GM10847 (cell line): ENCODE results near the gene CNDP1.

Experiments used
- POLR2A ChIP-seq: IDR thresholded peaks from 2 replicates; pipeline ENCODE4 v1.6.1; 2011; ENCODE audit not compliant: insufficient read length; ENCODE audit errors: extremely low read depth

CNDP1 gene

DNA sequence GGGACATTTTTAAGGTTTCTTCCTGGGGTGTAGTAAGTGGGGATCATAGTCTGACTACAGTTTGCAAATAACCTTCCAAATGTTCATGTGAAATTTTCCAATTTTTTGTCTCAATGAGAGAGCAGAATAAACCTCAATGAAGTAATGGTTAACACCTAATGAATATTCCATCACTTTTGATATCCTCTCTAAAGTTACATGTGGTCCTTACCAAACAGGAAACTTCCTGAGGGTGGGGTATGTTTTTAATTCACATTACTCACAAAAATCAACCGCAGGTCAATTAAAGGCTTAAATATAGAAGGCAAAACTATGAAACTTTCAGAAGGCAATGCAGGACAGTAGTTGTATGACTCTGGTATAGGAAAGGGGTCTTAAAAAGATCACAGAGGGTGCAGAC lies 76.6 kb downstream of the CNDP1 start:
- TF ChIP-seq POLR2A = no peak

DNA sequence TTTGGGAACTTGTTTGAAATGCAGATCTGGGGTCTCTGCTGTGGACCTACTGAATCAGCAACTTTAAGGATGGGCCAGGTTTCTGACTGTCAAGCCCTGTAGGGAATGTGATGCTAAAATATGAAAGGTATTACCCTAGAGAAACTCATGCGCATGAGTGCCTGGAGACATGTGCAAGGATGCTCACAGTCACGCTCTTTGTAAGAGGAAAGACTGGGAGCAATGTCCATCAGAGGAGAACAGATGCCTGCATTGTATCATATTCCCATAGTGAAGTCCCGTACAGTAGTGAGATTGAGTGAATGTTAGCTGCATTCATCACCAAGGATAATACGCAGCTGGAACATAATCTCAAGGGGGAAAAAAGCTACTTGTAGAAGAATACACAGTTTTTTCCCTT lies 77.5 kb downstream of the CNDP1 start:
- no peak for TF ChIP-seq POLR2A

DNA sequence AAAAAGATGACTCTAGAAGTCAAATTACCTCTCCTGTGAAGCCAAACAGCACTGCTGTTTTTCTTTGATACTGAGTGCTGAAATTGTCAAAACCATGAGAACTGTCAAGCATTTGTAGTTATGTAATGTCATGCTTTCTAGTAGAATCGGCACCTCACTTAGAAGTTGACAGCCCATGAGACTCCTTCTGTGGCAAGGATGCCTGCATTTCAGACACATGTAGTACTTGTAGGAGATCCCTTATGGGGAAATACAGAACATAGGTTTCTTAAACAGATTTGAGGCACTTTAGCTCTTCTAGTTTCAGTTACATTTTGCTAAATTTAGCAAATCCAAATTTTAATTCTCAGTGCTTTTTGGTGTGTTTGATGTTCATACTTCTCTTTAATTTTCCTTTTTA lies 79.1 kb downstream of the CNDP1 start:
- TF ChIP-seq POLR2A = no peak

DNA sequence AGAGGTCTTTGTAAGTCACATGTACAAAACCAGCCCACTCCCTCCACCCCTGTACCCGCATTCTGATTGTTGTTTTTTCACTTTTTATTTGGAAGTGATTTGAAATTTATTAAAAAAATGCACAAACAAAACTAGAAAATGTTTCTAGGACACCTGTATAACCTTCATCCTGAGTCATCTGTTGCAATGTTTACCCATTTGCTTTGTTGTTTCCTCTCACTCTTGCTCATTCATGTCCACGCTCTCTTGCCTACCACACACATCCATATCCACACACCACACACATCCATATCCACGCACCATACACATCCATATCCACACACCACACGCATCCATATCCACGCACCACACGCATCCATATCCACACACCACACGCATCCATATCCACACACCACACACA lies 82.2 kb downstream of the CNDP1 start:
- no peak for TF ChIP-seq POLR2A

DNA sequence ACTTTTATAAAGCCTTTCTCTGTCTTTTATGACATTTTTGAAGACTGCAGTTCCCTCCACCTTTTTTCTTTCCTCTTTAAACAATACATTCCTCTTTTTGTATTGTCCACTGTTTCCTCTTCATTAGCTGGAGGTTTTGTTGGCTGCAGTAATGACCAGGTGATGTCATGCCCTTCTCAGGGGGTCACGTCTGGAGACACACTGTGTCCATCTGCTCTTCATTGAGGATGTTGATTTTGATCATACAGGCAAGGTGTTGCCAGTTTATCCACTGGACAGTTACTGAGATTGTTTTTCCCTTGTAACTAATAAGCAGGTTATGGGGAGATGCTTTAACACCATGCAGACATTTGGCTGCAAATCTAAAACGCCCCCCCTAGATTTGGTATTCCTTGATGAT lies 83.2 kb downstream of the CNDP1 start:
- TF ChIP-seq POLR2A = no peak

DNA sequence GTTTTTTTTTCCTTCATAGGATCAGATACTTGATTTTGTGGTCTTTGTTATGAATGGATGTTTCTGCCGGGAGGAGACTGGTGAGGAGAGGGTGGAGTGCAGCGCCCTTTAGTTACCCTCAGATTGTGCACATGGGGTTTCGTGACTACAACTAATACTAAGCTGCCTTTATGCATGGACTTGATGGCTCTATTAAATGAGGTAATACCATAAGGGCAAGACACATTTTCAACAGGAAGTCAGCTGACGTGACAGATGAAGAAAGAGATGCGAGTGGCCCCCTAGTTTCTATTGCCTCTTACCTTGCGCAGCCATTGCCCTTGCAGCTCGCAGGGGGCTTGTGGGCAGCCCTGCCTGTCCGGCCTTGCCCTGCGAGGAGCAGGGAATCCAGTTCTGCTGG lies 87.8 kb downstream of the CNDP1 start:
- TF ChIP-seq POLR2A = no peak

DNA sequence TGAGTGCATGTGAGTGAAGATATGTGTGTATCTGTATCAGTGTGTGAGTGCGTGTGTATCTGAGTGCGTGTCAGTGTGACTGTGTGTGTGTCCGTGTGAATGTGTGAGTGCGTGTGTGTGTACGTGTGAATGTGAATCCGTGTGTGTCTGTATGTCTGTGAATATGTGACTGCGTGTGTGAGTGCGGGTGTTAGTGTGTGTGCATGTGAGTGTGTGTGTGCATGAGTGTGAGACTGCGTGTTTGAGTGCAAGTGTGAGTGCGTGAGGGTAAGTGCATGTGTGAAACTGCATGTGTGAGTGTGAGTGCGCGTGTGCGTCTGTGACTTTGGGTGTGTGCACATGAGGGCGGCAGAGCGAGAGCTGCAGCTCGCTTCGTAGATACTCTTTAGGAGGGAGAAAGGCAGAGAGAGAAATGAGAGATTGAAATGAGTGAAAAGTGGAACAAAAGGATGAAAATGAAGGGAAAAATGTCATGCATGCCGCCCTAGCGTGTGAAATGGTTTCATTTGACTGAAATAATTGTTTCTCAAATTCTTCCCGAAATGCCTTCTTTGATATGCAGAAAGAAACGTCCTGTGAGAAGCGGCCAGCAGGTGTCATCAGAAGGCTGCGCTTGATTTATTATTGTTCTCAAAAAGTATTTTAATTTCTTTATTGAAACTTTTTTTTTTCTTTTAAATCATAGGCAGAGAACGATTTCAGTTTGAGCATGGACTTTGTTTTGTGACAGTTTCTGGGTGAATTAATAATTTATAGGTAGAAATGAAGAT lies 88.9 kb downstream of the CNDP1 start:
- no peak for TF ChIP-seq POLR2A

DNA sequence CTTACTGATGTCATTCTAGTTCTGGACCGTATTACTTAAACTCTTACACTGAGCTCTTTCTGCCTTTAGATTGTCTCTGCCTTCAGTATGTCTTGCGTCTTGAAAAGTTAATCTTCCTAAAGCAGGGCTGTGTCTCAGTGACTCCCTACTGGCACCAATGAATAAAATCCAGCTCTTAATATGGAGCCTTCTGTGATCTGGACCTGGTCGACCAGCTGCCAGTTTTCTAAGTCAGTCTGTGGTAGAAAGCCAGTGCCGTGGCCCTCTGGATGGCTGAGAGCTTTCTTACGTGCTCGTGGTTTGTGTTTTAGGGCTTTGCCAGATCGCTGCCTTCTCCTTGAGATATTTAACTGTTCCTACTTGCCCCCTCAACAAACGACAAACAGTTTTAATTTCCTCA lies 90.2 kb downstream of the CNDP1 start:
- TF ChIP-seq POLR2A = no peak

DNA sequence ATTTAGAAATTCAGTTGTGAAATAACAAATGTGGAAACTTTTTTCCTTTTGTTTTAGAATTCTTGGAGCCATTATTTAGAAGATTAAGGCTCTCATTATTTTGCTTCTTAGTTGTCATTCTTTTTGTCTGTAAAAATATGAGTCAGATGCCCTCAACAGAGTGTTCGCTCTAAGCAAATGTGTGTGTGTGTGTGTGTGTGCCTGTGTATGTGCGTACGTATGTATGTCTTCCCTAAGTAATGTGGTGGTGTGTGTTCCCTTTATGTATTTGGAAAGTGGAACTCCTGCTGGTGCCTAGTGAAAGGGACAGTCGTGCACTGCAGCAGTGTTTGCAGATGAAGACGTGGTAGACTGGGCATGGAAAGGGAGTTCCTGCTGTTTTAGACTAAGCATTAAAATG lies 90.9 kb downstream of the CNDP1 start:
- TF ChIP-seq POLR2A = no peak

DNA sequence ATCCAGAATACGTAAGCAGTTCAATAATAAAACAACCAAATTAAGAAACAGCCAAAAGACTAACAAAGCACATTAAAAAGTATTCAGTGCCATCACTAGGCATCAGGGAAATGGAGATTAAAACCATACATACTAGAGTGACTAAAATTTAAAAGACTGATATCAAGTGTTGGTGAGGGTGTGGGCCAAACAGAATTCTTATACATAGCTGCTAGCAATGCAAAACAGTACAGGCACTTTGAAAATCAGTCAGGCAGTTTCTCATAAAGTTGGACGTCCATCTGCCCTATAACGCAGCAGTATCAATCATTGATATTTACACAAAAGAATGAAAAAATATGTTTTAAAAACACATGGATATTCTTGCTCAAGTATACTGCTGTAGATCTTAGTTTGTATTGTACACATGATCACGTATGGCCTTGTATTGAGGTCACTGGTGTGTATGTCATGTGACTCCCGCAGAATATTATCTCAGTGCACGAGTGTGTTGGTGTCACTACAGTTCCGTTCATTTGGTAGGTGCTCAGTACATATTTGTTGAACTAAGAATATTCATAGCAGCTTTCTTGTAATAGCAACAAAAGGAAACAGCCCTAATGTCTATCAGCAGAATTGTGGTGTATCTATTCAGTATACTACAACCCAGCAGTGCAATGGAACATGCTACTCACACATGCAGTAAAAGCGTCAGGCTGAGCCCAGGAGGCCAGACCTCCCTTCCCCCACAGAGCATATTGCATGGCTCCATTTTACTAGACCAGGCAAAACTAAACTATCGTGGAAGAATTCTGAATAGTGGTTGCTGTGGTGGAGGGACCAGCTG lies 92.0 kb downstream of the CNDP1 start:
- TF ChIP-seq POLR2A = no peak

DNA sequence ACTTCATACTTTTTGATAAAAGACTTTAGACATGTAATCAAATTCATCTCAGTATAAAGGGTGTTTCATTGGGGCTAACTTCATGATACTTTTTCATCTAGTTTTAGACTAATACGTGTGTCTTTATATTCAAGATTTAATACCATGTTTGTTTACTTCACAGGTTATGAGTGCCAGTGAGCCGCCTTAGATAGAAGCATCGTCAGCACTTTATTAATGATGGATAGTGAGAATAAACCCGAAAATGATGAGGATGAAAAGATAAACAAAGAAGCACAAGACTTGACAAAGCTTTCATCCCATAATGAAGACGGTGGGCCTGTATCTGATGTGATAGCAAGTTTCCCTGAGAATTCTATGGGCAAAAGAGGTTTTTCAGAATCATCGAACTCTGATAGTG lies 96.5 kb downstream of the CNDP1 start:
- TF ChIP-seq POLR2A = no peak

DNA sequence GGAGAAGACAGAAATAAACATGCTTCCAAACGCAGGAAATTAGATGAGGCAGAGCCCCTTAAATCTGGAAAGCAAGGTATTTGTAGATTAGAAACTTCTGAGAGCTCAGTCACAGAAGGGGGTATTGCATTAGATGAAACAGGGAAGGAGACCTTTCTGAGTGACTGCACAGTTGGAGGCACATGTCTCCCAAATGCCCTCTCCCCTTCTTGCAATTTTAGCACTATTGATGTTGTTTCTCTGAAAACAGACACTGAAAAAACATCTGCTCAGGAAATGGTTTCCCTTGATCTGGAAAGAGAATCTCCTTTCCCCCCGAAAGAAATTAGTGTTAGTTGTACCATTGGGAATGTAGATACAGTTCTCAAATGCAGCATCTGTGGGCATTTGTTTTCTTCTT lies 96.9 kb downstream of the CNDP1 start:
- TF ChIP-seq POLR2A = no peak

DNA sequence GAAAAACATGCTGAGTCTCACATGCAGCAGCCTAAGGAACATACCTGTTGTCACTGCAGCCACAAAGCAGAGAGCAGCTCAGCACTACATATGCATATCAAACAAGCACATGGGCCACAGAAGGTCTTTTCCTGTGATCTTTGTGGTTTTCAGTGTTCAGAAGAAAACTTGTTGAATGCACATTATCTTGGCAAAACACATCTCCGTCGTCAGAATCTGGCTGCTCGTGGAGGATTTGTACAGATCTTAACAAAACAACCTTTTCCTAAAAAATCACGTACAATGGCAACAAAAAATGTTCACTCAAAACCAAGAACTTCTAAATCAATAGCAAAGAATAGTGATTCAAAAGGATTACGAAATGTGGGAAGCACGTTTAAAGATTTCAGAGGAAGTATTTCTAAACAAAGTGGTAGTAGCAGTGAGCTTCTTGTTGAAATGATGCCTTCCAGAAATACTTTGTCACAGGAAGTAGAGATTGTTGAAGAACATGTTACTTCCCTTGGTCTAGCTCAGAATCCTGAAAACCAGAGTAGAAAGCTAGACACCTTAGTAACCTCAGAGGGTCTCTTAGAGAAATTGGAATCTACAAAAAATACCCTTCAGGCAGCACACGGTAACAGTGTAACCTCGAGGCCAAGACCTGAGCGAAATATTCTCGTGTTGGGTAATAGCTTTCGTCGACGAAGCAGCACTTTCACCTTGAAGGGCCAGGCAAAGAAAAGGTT lies 97.5 kb downstream of the CNDP1 start:
- TF ChIP-seq POLR2A = no peak

DNA sequence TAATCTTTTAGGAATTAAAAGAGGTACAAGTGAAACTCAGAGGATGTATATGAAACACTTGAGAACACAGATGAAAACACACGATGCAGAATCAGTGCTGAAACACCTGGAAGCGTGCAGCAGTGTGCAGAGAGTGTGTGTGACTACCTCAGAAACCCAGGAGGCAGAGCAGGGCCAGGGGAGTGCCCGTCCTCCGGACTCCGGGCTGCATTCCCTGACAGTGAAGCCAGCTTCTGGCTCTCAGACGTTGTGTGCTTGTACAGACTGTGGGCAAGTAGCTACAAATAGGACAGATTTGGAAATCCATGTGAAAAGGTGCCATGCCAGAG lies 98.0 kb downstream of the CNDP1 start:
- TF ChIP-seq POLR2A = no peak

DNA sequence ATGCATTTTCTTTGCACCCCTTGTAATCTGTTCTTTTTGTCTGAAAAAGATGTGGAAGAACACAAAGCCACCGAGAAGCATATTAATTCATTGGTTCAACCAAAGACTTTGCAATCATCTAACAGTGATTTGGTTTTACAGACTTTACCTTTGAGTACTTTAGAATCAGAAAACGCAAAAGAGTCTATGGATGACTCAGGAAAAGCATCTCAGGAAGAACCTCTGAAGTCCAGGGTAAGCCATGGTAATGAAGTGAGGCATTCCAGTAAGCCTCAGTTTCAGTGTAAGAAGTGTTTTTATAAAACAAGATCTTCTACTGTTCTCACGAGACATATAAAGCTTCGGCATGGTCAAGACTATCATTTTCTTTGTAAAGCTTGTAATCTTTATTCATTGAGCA lies 98.6 kb downstream of the CNDP1 start:
- TF ChIP-seq POLR2A = no peak

DNA sequence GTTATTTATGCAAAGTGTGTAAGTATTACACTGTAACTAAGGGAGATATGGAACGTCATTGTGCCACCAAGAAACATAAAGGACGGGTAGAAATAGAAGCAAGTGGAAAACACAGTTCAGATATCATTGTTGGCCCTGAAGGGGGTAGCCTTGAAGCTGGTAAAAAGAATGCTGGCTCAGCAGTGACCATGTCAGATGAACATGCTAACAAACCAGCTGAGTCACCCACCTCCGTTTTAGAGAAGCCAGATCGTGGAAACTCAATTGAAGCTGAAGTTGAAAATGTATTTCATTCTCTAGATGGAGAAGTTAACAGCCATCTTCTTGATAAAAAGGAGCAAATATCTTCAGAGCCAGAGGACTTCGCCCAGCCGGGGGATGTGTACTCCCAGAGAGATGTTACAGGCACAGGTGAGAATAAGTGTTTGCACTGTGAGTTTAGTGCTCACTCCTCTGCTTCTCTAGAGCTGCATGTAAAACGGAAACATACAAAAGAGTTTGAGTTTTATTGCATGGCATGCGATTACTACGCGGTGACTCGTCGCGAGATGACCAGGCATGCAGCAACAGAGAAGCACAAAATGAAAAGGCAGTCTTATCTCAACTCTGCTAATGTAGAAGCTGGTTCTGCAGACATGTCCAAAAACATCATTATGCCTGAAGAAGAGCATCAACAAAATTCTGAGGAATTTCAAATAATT lies 99.5 kb downstream of the CNDP1 start:
- no peak for TF ChIP-seq POLR2A
